Neuronal stem cell (in vitro differentiated cells): ENCODE results near the gene SIGLEC6.

Experiments
- DNase-seq: peaks from one replicate; pipeline ENCODE4 v3.0.0-alpha.2; 2013; ENCODE audit warnings: low spot score
- H2AFZ ChIP-seq: one replicate; pipeline ENCODE4 v1.6.1; 2013; ENCODE audit warnings: mild to moderate bottlenecking, low read length, inconsistent platforms
- H2AK5ac ChIP-seq: 2 replicates; pipeline ENCODE4 v1.6.1; 2013; ENCODE audit warnings: low read depth, mild to moderate bottlenecking, inconsistent platforms, low read length, moderate library complexity, mixed read lengths
- H2BK120ac ChIP-seq: 2 replicates; pipeline ENCODE4 v1.6.1; 2013; ENCODE audit warnings: low read depth, mild to moderate bottlenecking, inconsistent platforms, low read length, moderate library complexity, mixed read lengths
- H2BK12ac ChIP-seq: one replicate; pipeline ENCODE4 v1.6.1; 2013; ENCODE audit warnings: low read length, inconsistent platforms
- H2BK15ac ChIP-seq: 2 replicates; pipeline ENCODE4 v1.6.1; 2013; ENCODE audit warnings: mild to moderate bottlenecking, low read length, inconsistent platforms, mixed read lengths
- H2BK5ac ChIP-seq: one replicate; pipeline ENCODE4 v1.6.1; 2013; ENCODE audit warnings: inconsistent platforms, mild to moderate bottlenecking, low read length, moderate library complexity
- H3K14ac ChIP-seq: one replicate; pipeline ENCODE4 v1.6.1; 2013; ENCODE audit warnings: low read length, inconsistent platforms
- H3K18ac ChIP-seq: 2 replicates; pipeline ENCODE4 v1.6.1; 2013; ENCODE audit warnings: low read length, inconsistent platforms
- H3K23ac ChIP-seq: 2 replicates; pipeline ENCODE4 v1.6.1; 2013; ENCODE audit warnings: low read depth, mild to moderate bottlenecking, mixed read lengths, low read length, inconsistent platforms; ENCODE audit not compliant: poor library complexity
- H3K27ac ChIP-seq: replicated peaks from 3 replicates; pipeline ENCODE4 v1.5.1; 2013; ENCODE audit warnings: low read length, inconsistent platforms
- H3K27me3 ChIP-seq, 3 experiments: 2 replicates each; pipeline ENCODE4 v1.6.1; 2013; ENCODE audit warnings: low read length in 3 of 3, mild to moderate bottlenecking in 2 of 3, inconsistent platforms in 1 of 3, low read depth in 1 of 3, mixed read lengths in 1 of 3, moderate library complexity in 1 of 3; ENCODE audit not compliant: control insufficient read depth in 3 of 3, insufficient read depth in 3 of 3
- H3K36me3 ChIP-seq, 2 donors: replicated peaks in 1 of 2; 2 replicates each; pipeline ENCODE4 v1.6.1; 2013; ENCODE audit warnings: low read length in 2 of 2; ENCODE audit not compliant: control insufficient read depth in 2 of 2, insufficient read depth in 2 of 2
- H3K4ac ChIP-seq: 2 replicates; pipeline ENCODE4 v1.6.1; 2013; ENCODE audit warnings: inconsistent platforms, mild to moderate bottlenecking, low read length, moderate library complexity
- H3K4me1 ChIP-seq, 2 donors: 1 replicate in 1 of 2; 2 replicates in 1 of 2; pipeline ENCODE4 v1.6.1; 2013; ENCODE audit warnings: low read length in 2 of 2, low read depth in 1 of 2; ENCODE audit not compliant: control insufficient read depth in 2 of 2, insufficient read depth in 1 of 2
- H3K4me2 ChIP-seq: one replicate; pipeline ENCODE4 v1.6.1; 2013; ENCODE audit warnings: mild to moderate bottlenecking, low read length, inconsistent platforms; ENCODE audit not compliant: insufficient read depth, poor library complexity, severe bottlenecking
- H3K4me3 ChIP-seq, 2 donors: 2 replicates each; pipeline ENCODE4 v1.5.1; 2013; ENCODE audit warnings: low read length in 2 of 2, mild to moderate bottlenecking in 2 of 2, inconsistent platforms in 1 of 2, moderate library complexity in 1 of 2
- H3K79me1 ChIP-seq: one replicate; pipeline ENCODE4 v1.6.1; 2013; ENCODE audit warnings: low read depth, mild to moderate bottlenecking, inconsistent platforms, low read length, moderate library complexity
- H3K9ac ChIP-seq: one replicate; pipeline ENCODE4 v1.6.1; 2013; ENCODE audit warnings: mild to moderate bottlenecking, low read depth, low read length, inconsistent platforms; ENCODE audit not compliant: poor library complexity
- H3K9me3 ChIP-seq, 2 donors: replicated peaks in 1 of 2; 2 replicates each; pipeline versions ENCODE3 to v1.6.1; 2013; ENCODE audit warnings: low read length in 2 of 2, mild to moderate bottlenecking in 2 of 2, inconsistent platforms in 1 of 2, low read depth in 1 of 2, mixed read lengths in 1 of 2, moderate library complexity in 1 of 2; ENCODE audit not compliant: control insufficient read depth in 2 of 2, insufficient read depth in 1 of 2
- H4K8ac ChIP-seq: one replicate; pipeline ENCODE4 v1.6.1; 2013; ENCODE audit warnings: low read depth, mild to moderate bottlenecking, inconsistent platforms, low read length, moderate library complexity
- H4K91ac ChIP-seq: one replicate; pipeline ENCODE4 v1.6.1; 2013; ENCODE audit warnings: low read length, low read depth, mild to moderate bottlenecking, inconsistent platforms; ENCODE audit not compliant: poor library complexity
- WGBS, 2 donors: extraction: QIAGEN DNeasy Blood & Tissue Kit; methylation state at CpG; one replicate each; pipeline ENCODE4 v1.1.7; 2013; ENCODE audit warnings: missing lambda C conversion rate in 2 of 2, mixed read lengths in 1 of 2; ENCODE audit not compliant: insufficient read length in 2 of 2, insufficient replicate concordance in 1 of 2; ENCODE audit errors: extremely low coverage in 2 of 2; 5-methylcytosine and 5-hydroxymethylcytosine counted together

Gene SIGLEC6

GRCh38 chr19:51560339-51560738 is 28.9 kb upstream of the SIGLEC6 start:
- no CpG with 5 or more reads among the region's 4 CpGs for WGBS, 2 donors
- Histone ChIP-seq H4K91ac (no peak overlapping the region), H3K36me3 (no peaks in the 10 kb centered on the region), H3K27ac (no peak overlapping the region), H3K4me2 (no peak overlapping the region), H2BK120ac (no peak overlapping the region), H2AK5ac (no peak overlapping the region), H3K9ac (no peak overlapping the region), H3K4me3 (no peak overlapping the region), H2BK12ac (no peak overlapping the region), H3K9me3 (peaks cover 0 to 5% of the 10 kb centered on the region in 2 donors), H3K18ac (no peak overlapping the region), H3K27me3 (peaks cover 0 to 21% (median 0%) of the 10 kb centered on the region in 3 experiments), H3K4me1 (no peaks in the 10 kb centered on the region), H4K8ac (no peak overlapping the region), H3K14ac (no peak overlapping the region), H3K23ac (no peak overlapping the region), H3K4ac (no peak overlapping the region), H2AFZ (no peak overlapping the region), H2BK15ac (no peak overlapping the region), H3K79me1 (no peaks in the 10 kb centered on the region), H2BK5ac (no peak overlapping the region)
- no peak for DNase-seq

- H3K27me3 ChIP-seq: peaks cover 0 to 10% (median 0%) of the 10 kb centered on the region in 3 experiments
- no CpG with 5 or more reads among the region's 1 CpG for WGBS, 2 donors
- H4K8ac ChIP-seq: no peak overlapping the region
Measured at GRCh38 chr19:51559240-51559639, 27.8 kb upstream of the SIGLEC6 start.

GRCh38 chr19:51552996-51553725 is 21.7 kb upstream of the SIGLEC6 start:
- no peak overlapping the region for H2AFZ ChIP-seq
- H3K79me1 ChIP-seq: peaks cover 1% of the 10 kb centered on the region
- no peak overlapping the region for H3K4ac ChIP-seq
- H3K9ac ChIP-seq: no peak overlapping the region
- no peak overlapping the region for H3K18ac ChIP-seq
- H3K27ac ChIP-seq: no peak overlapping the region
- H3K27me3 ChIP-seq: no peaks in the 10 kb centered on the region
- H2BK5ac ChIP-seq: no peak overlapping the region
- no peak overlapping the region for H4K8ac ChIP-seq
- no peaks in the 10 kb centered on the region for H3K36me3 ChIP-seq
- H2BK15ac ChIP-seq: no peak overlapping the region
- H2BK12ac ChIP-seq: no peak overlapping the region
- no peak overlapping the region for H3K23ac ChIP-seq
- H3K4me2 ChIP-seq: no peak overlapping the region
- no peaks in the 10 kb centered on the region for H3K4me1 ChIP-seq
- no peak overlapping the region for H3K4me3 ChIP-seq
- H3K14ac ChIP-seq: no peak overlapping the region
- no CpG with 5 or more reads among the region's 20 CpGs for WGBS, 2 donors
- H4K91ac ChIP-seq: no peak overlapping the region
- H3K9me3 ChIP-seq: peaks cover 0 to 4% of the 10 kb centered on the region in 2 donors
- peak; percentile 79 for DNase-seq
- H2AK5ac ChIP-seq: no peak overlapping the region
- H2BK120ac ChIP-seq: no peak overlapping the region

More at GRCh38 chr19:51559240-51559639, 27.8 kb upstream of the SIGLEC6 start:
- no peak overlapping the region for H3K4me2 ChIP-seq
- no peak overlapping the region for H2BK120ac ChIP-seq
- peak overlapping the region; percentile 54 for H3K9ac ChIP-seq
- H3K36me3 ChIP-seq: no peaks in the 10 kb centered on the region
- H3K4me1 ChIP-seq: no peaks in the 10 kb centered on the region
- H2BK12ac ChIP-seq: no peak overlapping the region
- peaks cover 0 to 7% of the 10 kb centered on the region in 2 donors for H3K9me3 ChIP-seq
- H2AK5ac ChIP-seq: no peak overlapping the region
- H3K4ac ChIP-seq: no peak overlapping the region
- H2BK15ac ChIP-seq: no peak overlapping the region
- H3K23ac ChIP-seq: no peak overlapping the region
- no peak overlapping the region for H3K4me3 ChIP-seq
- no peak overlapping the region for H2AFZ ChIP-seq
- H3K27ac ChIP-seq: no peak overlapping the region
- H4K91ac ChIP-seq: no peak overlapping the region
- no peaks in the 10 kb centered on the region for H3K79me1 ChIP-seq
- no peak overlapping the region for H2BK5ac ChIP-seq
- H3K14ac ChIP-seq: no peak overlapping the region
- H3K18ac ChIP-seq: no peak overlapping the region
- no peak for DNase-seq

GRCh38 chr19:51552608-51552995 is 21.1 kb upstream of the SIGLEC6 start:
- Histone ChIP-seq H3K4me1 (no peaks in the 10 kb centered on the region), H2BK15ac (no peak overlapping the region), H3K27ac (no peak overlapping the region), H3K23ac (no peak overlapping the region), H3K4me3 (no peak overlapping the region), H2BK120ac (no peak overlapping the region), H2AFZ (no peak overlapping the region), H2AK5ac (no peak overlapping the region), H4K91ac (no peak overlapping the region), H3K14ac (no peak overlapping the region), H2BK5ac (no peak overlapping the region), H3K79me1 (peaks cover 1% of the 10 kb centered on the region), H3K4ac (no peak overlapping the region), H4K8ac (no peak overlapping the region), H3K9me3 (peaks cover 0 to 5% of the 10 kb centered on the region in 2 donors), H3K18ac (no peak overlapping the region), H3K9ac (no peak overlapping the region), H3K36me3 (no peaks in the 10 kb centered on the region), H3K4me2 (no peak overlapping the region), H3K27me3 (peaks cover 0 to under 1% (median 0%) of the 10 kb centered on the region in 3 experiments), H2BK12ac (no peak overlapping the region)
- DNase-seq: no peak
- no CpG with 5 or more reads among the region's 1 CpG for WGBS, 2 donors
